Neural cell (in vitro differentiated cells): Measurements from ENCODE around the gene HAVCR1.

Experiments used
- CTCF ChIP-seq: fragments of 450-650 bp; IDR thresholded peaks from 2 replicates; pipeline ENCODE4 v1.5.1; 2014; ENCODE audit warnings: antibody characterized with exemption, mild to moderate bottlenecking, moderate library complexity; ENCODE audit not compliant: poor library complexity, severe bottlenecking
- EP300 ChIP-seq: fragments of 450-650 bp; conservative IDR thresholded peaks from 2 replicates; pipeline ENCODE4 v1.6.1; 2014; ENCODE audit warnings: antibody characterized with exemption, mild to moderate bottlenecking, moderate library complexity; ENCODE audit not compliant: poor library complexity, severe bottlenecking
- EZH2 ChIP-seq: fragments of 200-600, 300-800 bp; shearing (Covaris generic), sonication (generic); IDR thresholded peaks from 2 replicates; pipeline ENCODE4 v1.6.1; 2014; ENCODE audit warnings: antibody characterized with exemption, low read length, borderline replicate concordance, mild to moderate bottlenecking; ENCODE audit not compliant: insufficient read depth, poor library complexity, severe bottlenecking
- MXI1 ChIP-seq: fragments of 450-650 bp; conservative IDR thresholded peaks from 2 replicates; pipeline ENCODE4 v1.6.1; 2014; ENCODE audit warnings: antibody characterized with exemption, mild to moderate bottlenecking; ENCODE audit not compliant: poor library complexity, severe bottlenecking
- POLR2AphosphoS5 ChIP-seq: IDR thresholded peaks from 2 replicates; pipeline ENCODE4 v1.6.1; 2012

- TF ChIP-seq MXI1, result no peak
- TF ChIP-seq CTCF, result no peak
- TF ChIP-seq POLR2AphosphoS5, result no peak
- no peak for TF ChIP-seq EP300
- TF ChIP-seq EZH2, result no peak
Observed at GRCh38 chr5:157006262-157006661, 52.7 kb downstream of the HAVCR1 start.
